K562 treated with DMSO at 1 percent for 4 hours (cell line): ENCODE results near the gene ABCG2. TPM values are rescaled to one million over a fixed set of nuclear protein-coding genes. Genes with fewer than 3 reads are reported as not detected.

Experiments
- total RNA-seq: library from RNA; unstranded; fragments of 300-600 nt; gene quantifications from 2 replicates; pipeline ENCODE4 v1.2.3, GENCODE V29; 2022; ENCODE audit not compliant: insufficient read depth

ABCG2 gene
- not detected in 2 replicates for total RNA-seq

GRCh38 chr4:88158489-88159228, at the start of gene ABCG2:
TSS of gene ABCG2 (minus strand) at chr4:88158639. CDS start at chr4:88139995, 18,644 bp downstream.

Other genes starting within 250 kb of the ABCG2 start
- gene SPP1, start 182.9 kb downstream of the ABCG2 start, total RNA-seq, result not detected in 2 replicates
- gene PKD2, start 151.0 kb downstream of the ABCG2 start, total RNA-seq, result 0.37 and 0.64 TPM in 2 replicates
- 2.3 and 4.1 TPM in 2 replicates for gene PPM1K, start 125.9 kb upstream of the ABCG2 start, total RNA-seq
- 0.34 TPM in 1 of 2 replicates, not detected in the other for gene HERC6, start 220.2 kb upstream of the ABCG2 start, total RNA-seq